B cell (primary cell): ENCODE data around the gene MAN1A2.

ENCODE experiments used
- CTCF ChIP-seq: fragments of 200-600 bp; IDR thresholded peaks from one replicate; pipeline ENCODE4 v1.8.0; 2022; ENCODE audit warnings: antibody characterized with exemption, mild to moderate bottlenecking
- EZH2 ChIP-seq: IDR thresholded peaks from 2 replicates; pipeline ENCODE4 v1.6.1; 2012; ENCODE audit warnings: borderline replicate concordance, low read depth, mild to moderate bottlenecking, moderate library complexity, low read length; ENCODE audit not compliant: insufficient read depth, poor library complexity, severe bottlenecking

- TF ChIP-seq CTCF (no peak), EZH2 (no peak)
Measured at GRCh38 chr1:117398957-117399356, 31.7 kb downstream of the MAN1A2 start.
